Lung (tissue), 12 donors: ENCODE measurements around the gene PIK3CD. TPM values are rescaled to one million over a fixed set of nuclear protein-coding genes. Genes with fewer than 3 reads are reported as not detected.

ENCODE experiments used
- ATAC-seq: fragments of 200-7000 bp; cut with Tn5 transposase; one replicate; pipeline ENCODE4 v1.9.1; 2020; ENCODE audit warnings: moderate number of reproducible peaks; ENCODE audit not compliant: insufficient read depth, low FRiP score
- DNase-seq, 3 donors: peaks; one replicate each; pipeline ENCODE4 v3.0.0-alpha.2; 2013 to 2017
- H3K27ac ChIP-seq, 2 donors: one replicate each; pipeline ENCODE4 v1.5.1; 2013; ENCODE audit warnings: mild to moderate bottlenecking in 2 of 2, moderate library complexity in 2 of 2, control low read depth in 1 of 2, inconsistent platforms in 1 of 2, low read depth in 1 of 2, low read length in 1 of 2
- H3K27me3 ChIP-seq, 3 donors: one replicate each; pipeline ENCODE4 v1.5.1; 2013; ENCODE audit warnings: low read length in 2 of 3; ENCODE audit not compliant: control insufficient read depth in 3 of 3, insufficient read depth in 3 of 3
- H3K36me3 ChIP-seq, 4 donors: one replicate each; pipeline ENCODE4 v1.5.1; 2013; ENCODE audit warnings: low read length in 4 of 4, mild to moderate bottlenecking in 1 of 4, moderate library complexity in 1 of 4; ENCODE audit not compliant: control insufficient read depth in 4 of 4, insufficient read depth in 4 of 4
- H3K4me1 ChIP-seq, 5 donors: one replicate each; pipeline ENCODE4 v1.5.1; 2013; ENCODE audit warnings: low read length in 5 of 5, mild to moderate bottlenecking in 2 of 5, moderate library complexity in 1 of 5; ENCODE audit not compliant: control insufficient read depth in 5 of 5, insufficient read depth in 5 of 5
- H3K4me3 ChIP-seq: one replicate; pipeline ENCODE4 v1.5.1; 2013; ENCODE audit warnings: mild to moderate bottlenecking, control low read depth, moderate library complexity
- H3K9ac ChIP-seq, 2 donors: one replicate each; pipeline ENCODE4 v1.5.1; 2013; ENCODE audit warnings: low read length in 2 of 2, control low read depth in 1 of 2; ENCODE audit not compliant: insufficient read depth in 1 of 2
- H3K9me3 ChIP-seq, 4 donors: one replicate each; pipeline ENCODE4 v1.5.1; 2013; ENCODE audit warnings: low read length in 3 of 4, mild to moderate bottlenecking in 1 of 4, moderate library complexity in 1 of 4; ENCODE audit not compliant: control insufficient read depth in 4 of 4, insufficient read depth in 3 of 4
- WGBS, 2 donors: extraction: QIAGEN DNeasy Blood & Tissue Kit; methylation state at CpG; one replicate each; pipeline ENCODE4 v1.1.7; 2013; 5-methylcytosine and 5-hydroxymethylcytosine counted together
- polyA plus RNA-seq, 2 donors: library from polyadenylated mRNA; stranded (reverse); fragments of 200-250 nt; gene quantifications; one replicate each; pipeline ENCODE4 v1.2.1, GENCODE V29; 2013
- total RNA-seq, 2 donors: library from RNA; depleted of rRNA in 1 of 2; stranded (reverse); fragments of >200 nt in 1 of 2; gene quantifications; one replicate each; pipeline ENCODE4 v1.2.1, GENCODE V29; 2014 to 2021
- TF ChIP-seq, protein P1 (sequence below): IDR thresholded peaks from 2 replicates; pipeline ENCODE4 v1.5.1; 2012; ENCODE audit warnings: mild to moderate bottlenecking; ENCODE audit errors: control extremely low read depth, extremely low read depth
- donor health status: control.
- donor health status: control.
- donor health status: Bipolar disorder and iron deficiency.
- donor health status: healthy.
- donor health status: DM: yes; HTN: yes; CAD: no.

Gene PIK3CD
- total and polyA plus RNA-seq, 4 donors = 7.8 to 29.6 (median 21.8) TPM

DNA sequence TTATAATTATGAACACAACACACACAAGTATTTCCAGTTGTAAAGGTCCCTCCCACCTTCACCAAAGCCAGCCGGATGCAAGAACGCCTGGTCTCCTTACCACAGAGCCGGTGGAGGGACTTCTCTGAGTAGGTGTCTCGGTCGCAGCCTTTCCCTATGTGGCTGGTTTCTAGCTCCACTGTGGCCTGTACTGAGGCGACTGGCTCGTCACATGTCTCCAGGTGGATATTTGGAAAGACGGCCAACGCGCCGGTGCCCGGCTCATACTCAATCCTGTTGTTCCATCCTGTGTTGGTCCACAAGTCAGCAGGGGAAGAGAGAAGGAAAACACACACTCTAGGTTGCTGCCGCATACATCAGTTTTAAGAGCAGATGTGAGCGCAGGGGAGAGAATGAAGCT is 97.8 kb downstream of the PIK3CD start:
- no peak overlapping the region for H3K27ac ChIP-seq
- no peaks in the 10 kb centered on the region for H3K27me3 ChIP-seq
- H3K9ac ChIP-seq = no peak overlapping the region
- no peak for ATAC-seq
- DNase-seq = no peak
- TF ChIP-seq, protein P1, sequence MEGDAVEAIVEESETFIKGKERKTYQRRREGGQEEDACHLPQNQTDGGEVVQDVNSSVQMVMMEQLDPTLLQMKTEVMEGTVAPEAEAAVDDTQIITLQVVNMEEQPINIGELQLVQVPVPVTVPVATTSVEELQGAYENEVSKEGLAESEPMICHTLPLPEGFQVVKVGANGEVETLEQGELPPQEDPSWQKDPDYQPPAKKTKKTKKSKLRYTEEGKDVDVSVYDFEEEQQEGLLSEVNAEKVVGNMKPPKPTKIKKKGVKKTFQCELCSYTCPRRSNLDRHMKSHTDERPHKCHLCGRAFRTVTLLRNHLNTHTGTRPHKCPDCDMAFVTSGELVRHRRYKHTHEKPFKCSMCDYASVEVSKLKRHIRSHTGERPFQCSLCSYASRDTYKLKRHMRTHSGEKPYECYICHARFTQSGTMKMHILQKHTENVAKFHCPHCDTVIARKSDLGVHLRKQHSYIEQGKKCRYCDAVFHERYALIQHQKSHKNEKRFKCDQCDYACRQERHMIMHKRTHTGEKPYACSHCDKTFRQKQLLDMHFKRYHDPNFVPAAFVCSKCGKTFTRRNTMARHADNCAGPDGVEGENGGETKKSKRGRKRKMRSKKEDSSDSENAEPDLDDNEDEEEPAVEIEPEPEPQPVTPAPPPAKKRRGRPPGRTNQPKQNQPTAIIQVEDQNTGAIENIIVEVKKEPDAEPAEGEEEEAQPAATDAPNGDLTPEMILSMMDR = no peak
- H3K4me1 ChIP-seq = no peaks in the 10 kb centered on the region
- H3K36me3 ChIP-seq = peaks cover 3 to 28% (median 20%) of the 10 kb centered on the region in 4 donors
- H3K4me3 ChIP-seq = no peak overlapping the region
- 98 to 99% methylated on average over 14 of the region's 14 CpGs for WGBS, 2 donors
- no peaks in the 10 kb centered on the region for H3K9me3 ChIP-seq

DNA sequence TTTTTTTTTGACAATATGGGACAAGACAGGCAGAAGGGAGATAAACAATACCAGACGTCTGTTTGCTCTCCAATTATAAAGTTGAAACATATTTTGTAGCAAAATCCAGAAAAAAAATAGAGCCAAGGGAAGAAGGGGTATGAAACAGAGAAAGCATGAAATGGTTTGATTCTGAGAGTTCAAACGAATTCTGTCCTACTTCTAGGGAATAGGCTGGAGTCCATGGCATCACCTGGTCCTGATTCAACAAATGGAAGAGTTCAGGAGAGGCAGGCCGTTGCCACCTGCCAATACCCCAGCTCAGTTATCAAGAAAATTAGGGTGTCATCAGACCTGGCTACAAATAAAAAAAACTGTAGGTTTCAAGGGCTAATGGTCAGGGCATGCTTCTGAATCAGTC is 100.4 kb downstream of the PIK3CD start:
- Histone ChIP-seq H3K27ac (no peak overlapping the region), H3K9ac (no peak overlapping the region), H3K9me3 (no peaks in the 10 kb centered on the region), H3K36me3 (peaks cover 3 to 23% (median 19%) of the 10 kb centered on the region in 4 donors), H3K4me1 (peaks cover 0 to 7% (median 0%) of the 10 kb centered on the region in 5 donors), H3K4me3 (no peak overlapping the region), H3K27me3 (no peaks in the 10 kb centered on the region)
- ATAC-seq (no peak), DNase-seq (no peak)
- TF ChIP-seq, protein P1 = no peak
- 80 to 86% methylated on average over 3 of the region's 3 CpGs for WGBS, 2 donors

DNA sequence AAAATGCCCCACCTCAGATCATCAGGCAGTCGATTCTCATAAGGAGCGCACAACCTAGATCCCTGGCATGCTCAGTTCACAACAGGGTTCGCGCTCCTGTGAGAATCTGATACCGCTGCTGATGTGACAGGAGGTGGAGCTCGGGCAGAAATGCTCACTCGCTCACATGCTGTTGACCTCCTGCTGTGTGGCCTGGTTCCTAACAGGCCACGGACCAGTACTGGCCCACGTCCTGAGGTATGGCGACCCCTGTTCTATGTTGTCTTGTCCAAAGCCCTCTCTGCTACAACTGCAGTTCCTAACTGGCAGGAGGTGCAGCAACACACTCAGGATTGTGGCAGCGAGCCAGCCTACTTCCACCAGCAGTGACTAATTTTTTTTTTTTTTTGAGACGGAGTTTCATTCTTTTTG is 101.6 kb downstream of the PIK3CD start:
- Histone ChIP-seq H3K9ac (no peak overlapping the region), H3K27ac (no peak overlapping the region), H3K27me3 (no peaks in the 10 kb centered on the region), H3K36me3 (peaks cover 3 to 23% (median 17%) of the 10 kb centered on the region in 4 donors), H3K9me3 (no peaks in the 10 kb centered on the region), H3K4me3 (no peak overlapping the region), H3K4me1 (peaks cover 0 to 7% (median 0%) of the 10 kb centered on the region in 5 donors)
- TF ChIP-seq, protein P1 = no peak
- DNase-seq (peak; percentile 44 to 70 (median 47)), ATAC-seq (no peak)
- WGBS, 2 donors = 88 to 92% methylated on average over 12 of the region's 12 CpGs

GRCh38 chr1:9755441-9755995 is 104.0 kb downstream of the PIK3CD start:
- WGBS, 2 donors = 64 to 66% methylated on average over 10 of the region's 10 CpGs
- no peak overlapping the region for H3K27ac ChIP-seq
- DNase-seq = peak in 1 of 3 donors; percentile 32
- H3K9me3 ChIP-seq = no peaks in the 10 kb centered on the region
- H3K4me3 ChIP-seq = no peak overlapping the region
- no peak overlapping the region for H3K9ac ChIP-seq
- H3K36me3 ChIP-seq = peaks cover 0 to 14% (median 9%) of the 10 kb centered on the region in 4 donors
- no peak for ATAC-seq
- no peaks in the 10 kb centered on the region for H3K27me3 ChIP-seq
- peaks cover 0 to 16% (median 5%) of the 10 kb centered on the region in 5 donors for H3K4me1 ChIP-seq
- TF ChIP-seq, protein P1 = no peak
